GM23338 (cell line): ENCODE results near the gene DACH1. TPM values are rescaled to one million over a fixed set of nuclear protein-coding genes. Genes with fewer than 3 reads are reported as not detected.

ENCODE experiments used
- ATAC-seq: fragments of 200-7000 bp; cut with Tn5 transposase; 3 replicates; pipeline ENCODE4 v1.9.1; 2020
- DNase-seq: peaks from one replicate; pipeline ENCODE4 v3.0.0-alpha.2; 2015; ENCODE audit warnings: low spot score
- H2AFZ ChIP-seq: fragments of 200-600 bp; sonication (generic); 2 replicates; pipeline ENCODE4 v1.8.0; 2016; ENCODE audit warnings: antibody characterized with exemption, mild to moderate bottlenecking, moderate library complexity
- H3F3A ChIP-seq: fragments of 200-600 bp; sonication (generic); replicated peaks from 2 replicates; pipeline ENCODE4 v1.8.0; 2017; ENCODE audit warnings: antibody characterized with exemption, mixed run types, low read depth
- H3K27ac ChIP-seq: fragments of 200-600 bp; sonication (generic); 2 replicates; pipeline ENCODE4 v1.6.1; 2016; ENCODE audit warnings: low read depth
- H3K27me3 ChIP-seq: fragments of 200-600 bp; sonication (generic); 2 replicates; pipeline ENCODE4 v1.8.0; 2016; ENCODE audit warnings: mild to moderate bottlenecking, mixed run types, moderate library complexity; ENCODE audit not compliant: insufficient read depth
- H3K36me3 ChIP-seq: fragments of 200-600 bp; sonication (generic); 2 replicates; pipeline ENCODE4 v1.8.0; 2016; ENCODE audit warnings: mild to moderate bottlenecking; ENCODE audit not compliant: insufficient read depth
- H3K4me1 ChIP-seq: fragments of 200-600 bp; sonication (generic); 2 replicates; pipeline ENCODE4 v1.8.0; 2016; ENCODE audit warnings: mild to moderate bottlenecking, moderate library complexity; ENCODE audit not compliant: insufficient read depth
- H3K4me2 ChIP-seq: fragments of 200-600 bp; sonication (generic); 2 replicates; pipeline ENCODE4 v1.7.1; 2017; ENCODE audit warnings: mixed run types
- H3K4me3 ChIP-seq: fragments of 200-600 bp; sonication (generic); 2 replicates; pipeline ENCODE4 v1.6.1; 2016; ENCODE audit warnings: mixed run types
- H3K79me2 ChIP-seq: fragments of 200-600 bp; sonication (generic); replicated peaks from 2 replicates; pipeline ENCODE4 v1.8.0; 2017; ENCODE audit warnings: mild to moderate bottlenecking; ENCODE audit not compliant: insufficient read depth
- H3K9me2 ChIP-seq: fragments of 200-600 bp; sonication (generic); 2 replicates; pipeline ENCODE4 v1.8.0; 2017; ENCODE audit not compliant: insufficient read depth
- H4K20me1 ChIP-seq: fragments of 200-600 bp; sonication (generic); replicated peaks from 2 replicates; pipeline ENCODE4 v1.8.0; 2017; ENCODE audit warnings: mild to moderate bottlenecking; ENCODE audit not compliant: insufficient read depth
- H3K27ac Mint-ChIP-seq: 2 replicates; pipeline ENCODE4 v1.8.0; 2020; ENCODE audit warnings: inconsistent platforms, mild to moderate bottlenecking, moderate library complexity, mixed read lengths
- H3K27me3 Mint-ChIP-seq: 3 replicates; pipeline ENCODE4 v1.8.0; 2022; ENCODE audit warnings: low read depth, mild to moderate bottlenecking, moderate library complexity, mixed read lengths, inconsistent platforms; ENCODE audit not compliant: insufficient read depth, poor library complexity
- H3K36me3 Mint-ChIP-seq: 3 replicates; pipeline ENCODE4 v1.8.0; 2021; ENCODE audit warnings: low read depth, mild to moderate bottlenecking, inconsistent platforms, moderate library complexity, mixed read lengths
- H3K4me1 Mint-ChIP-seq: 3 replicates; pipeline ENCODE4 v1.8.0; 2020; ENCODE audit warnings: mild to moderate bottlenecking, inconsistent platforms, mixed read lengths
- H3K4me3 Mint-ChIP-seq: 3 replicates; pipeline ENCODE4 v1.8.0; 2021; ENCODE audit warnings: moderate library complexity, mild to moderate bottlenecking, inconsistent platforms, mixed read lengths
- H3K9me3 Mint-ChIP-seq: 3 replicates; pipeline ENCODE4 v1.8.0; 2020; ENCODE audit warnings: moderate library complexity, mild to moderate bottlenecking, inconsistent platforms, mixed read lengths
- CREB1 ChIP-seq: fragments of 250-450 bp; sonication (Bioruptor Pico); IDR thresholded peaks from 2 replicates; pipeline ENCODE4 v1.5.0; 2020; ENCODE audit warnings: low read depth, mild to moderate bottlenecking, moderate library complexity
- EZH2 ChIP-seq: fragments of 200-600 bp; sonication (generic); IDR thresholded peaks from one replicate; pipeline ENCODE4 v1.8.0; 2017; ENCODE audit warnings: antibody characterized with exemption, mild to moderate bottlenecking, low read depth; ENCODE audit not compliant: unreplicated experiment
- EZH2phosphoT487 ChIP-seq: fragments of 200-600 bp; sonication (generic); IDR thresholded peaks from one replicate; pipeline ENCODE4 v1.8.1; 2018; ENCODE audit warnings: antibody characterized with exemption; ENCODE audit not compliant: unreplicated experiment
- JUNB ChIP-seq: IDR thresholded peaks from one replicate; pipeline ENCODE4 v1.6.1; 2016; ENCODE audit warnings: antibody characterized with exemption; ENCODE audit not compliant: unreplicated experiment
- NANOG ChIP-seq: IDR thresholded peaks from 2 replicates; pipeline ENCODE4 v1.6.1; 2016; ENCODE audit warnings: antibody characterized with exemption, borderline replicate concordance
- POLR2AphosphoS5 ChIP-seq: IDR thresholded peaks from 2 replicates; pipeline ENCODE4 v1.6.1; 2016; ENCODE audit warnings: antibody characterized with exemption, low read depth
- STAT1 ChIP-seq: IDR thresholded peaks from one replicate; pipeline ENCODE4 v1.6.1; 2016; ENCODE audit warnings: antibody characterized with exemption; ENCODE audit not compliant: unreplicated experiment
- ZNF114 ChIP-seq: fragments of 250-450 bp; sonication (Bioruptor Pico); IDR thresholded peaks from 2 replicates; pipeline ENCODE4 v1.5.0; 2020; ENCODE audit warnings: mild to moderate bottlenecking, moderate library complexity
- ZNF331 ChIP-seq: fragments of 250-450 bp; sonication (Bioruptor Pico); IDR thresholded peaks from 2 replicates; pipeline ENCODE4 v1.5.0; 2020; ENCODE audit warnings: low read depth, mild to moderate bottlenecking, moderate library complexity
- ZNF462 ChIP-seq: fragments of 250-450 bp; sonication (Bioruptor Pico); IDR thresholded peaks from 2 replicates; pipeline ENCODE4 v1.5.0; 2020; ENCODE audit warnings: mild to moderate bottlenecking, moderate library complexity
- polyA plus RNA-seq: library from polyadenylated mRNA; unstranded; fragments of >200 nt; fragmentation: Nextera tagmentation; extraction: Ambion mirVana; gene quantifications from 2 replicates; pipeline ENCODE4 v1.2.1, GENCODE V29; 2016
- total RNA-seq: library from RNA; depleted of rRNA; stranded (reverse); fragments of >200 nt; shearing (Covaris generic); gene quantifications from 2 replicates; pipeline ENCODE4 v1.2.3, GENCODE V29; 2014
- TF ChIP-seq, protein P1 (sequence below), 2 experiments: fragments of 200-600 bp in 1 of 2; sonication (generic) in 1 of 2; conservative IDR thresholded peaks; 2 replicates each; pipeline versions ENCODE4 v1.5.1 to v1.6.1; 2016 to 2017; ENCODE audit warnings: antibody characterized with exemption in 2 of 2, low read depth in 2 of 2, mild to moderate bottlenecking in 2 of 2, moderate library complexity in 1 of 2
- TF ChIP-seq, protein P2 (sequence below): IDR thresholded peaks from one replicate; pipeline ENCODE4 v1.6.1; 2018; ENCODE audit warnings: antibody characterized with exemption; ENCODE audit not compliant: unreplicated experiment
- TF ChIP-seq, protein P3 (sequence below): IDR thresholded peaks from 2 replicates; pipeline ENCODE4 v1.6.1; 2016; ENCODE audit warnings: antibody characterized with exemption

DACH1 gene
- total and polyA plus RNA-seq, 2 experiments from 2014 or later: 0.45 to 0.57 TPM

GRCh38 chr13:71576571-71576970 lies 290.4 kb downstream of the DACH1 start:
- Mint-ChIP-seq H3K36me3 (no peaks in the 10 kb centered on the region), H3K27ac (no peak overlapping the region), H3K27me3 (no peaks in the 10 kb centered on the region), H3K4me3 (no peak overlapping the region), H3K9me3 (no peaks in the 10 kb centered on the region), H3K4me1 (no peaks in the 10 kb centered on the region)
- Histone ChIP-seq H3K79me2 (no peaks in the 10 kb centered on the region), H3K36me3 (no peaks in the 10 kb centered on the region), H3K4me3 (no peak overlapping the region), H3K27ac (no peak overlapping the region), H2AFZ (no peak overlapping the region), H3K27me3 (no peaks in the 10 kb centered on the region), H3F3A (no peaks in the 10 kb centered on the region), H3K9me2 (no peaks in the 10 kb centered on the region), H3K4me2 (no peak overlapping the region), H3K4me1 (no peaks in the 10 kb centered on the region), H4K20me1 (no peaks in the 10 kb centered on the region)
- ATAC-seq: no peak
- TF ChIP-seq NANOG (no peak), CREB1 (CRISPR knock-in tag) (no peak), ZNF462 (CRISPR knock-in tag) (no peak), ZNF114 (no peak), ZNF331 (CRISPR knock-in tag) (no peak), JUNB (no peak), STAT1 (no peak), EZH2phosphoT487 (no peak), EZH2 (no peak), POLR2AphosphoS5 (no peak)
- TF ChIP-seq, protein P1, sequence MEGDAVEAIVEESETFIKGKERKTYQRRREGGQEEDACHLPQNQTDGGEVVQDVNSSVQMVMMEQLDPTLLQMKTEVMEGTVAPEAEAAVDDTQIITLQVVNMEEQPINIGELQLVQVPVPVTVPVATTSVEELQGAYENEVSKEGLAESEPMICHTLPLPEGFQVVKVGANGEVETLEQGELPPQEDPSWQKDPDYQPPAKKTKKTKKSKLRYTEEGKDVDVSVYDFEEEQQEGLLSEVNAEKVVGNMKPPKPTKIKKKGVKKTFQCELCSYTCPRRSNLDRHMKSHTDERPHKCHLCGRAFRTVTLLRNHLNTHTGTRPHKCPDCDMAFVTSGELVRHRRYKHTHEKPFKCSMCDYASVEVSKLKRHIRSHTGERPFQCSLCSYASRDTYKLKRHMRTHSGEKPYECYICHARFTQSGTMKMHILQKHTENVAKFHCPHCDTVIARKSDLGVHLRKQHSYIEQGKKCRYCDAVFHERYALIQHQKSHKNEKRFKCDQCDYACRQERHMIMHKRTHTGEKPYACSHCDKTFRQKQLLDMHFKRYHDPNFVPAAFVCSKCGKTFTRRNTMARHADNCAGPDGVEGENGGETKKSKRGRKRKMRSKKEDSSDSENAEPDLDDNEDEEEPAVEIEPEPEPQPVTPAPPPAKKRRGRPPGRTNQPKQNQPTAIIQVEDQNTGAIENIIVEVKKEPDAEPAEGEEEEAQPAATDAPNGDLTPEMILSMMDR (conservative IDR thresholded peaks at IDR 0.05; ENCODE audit: low read depth in 2 of 2): no peak
- TF ChIP-seq, protein P2, sequence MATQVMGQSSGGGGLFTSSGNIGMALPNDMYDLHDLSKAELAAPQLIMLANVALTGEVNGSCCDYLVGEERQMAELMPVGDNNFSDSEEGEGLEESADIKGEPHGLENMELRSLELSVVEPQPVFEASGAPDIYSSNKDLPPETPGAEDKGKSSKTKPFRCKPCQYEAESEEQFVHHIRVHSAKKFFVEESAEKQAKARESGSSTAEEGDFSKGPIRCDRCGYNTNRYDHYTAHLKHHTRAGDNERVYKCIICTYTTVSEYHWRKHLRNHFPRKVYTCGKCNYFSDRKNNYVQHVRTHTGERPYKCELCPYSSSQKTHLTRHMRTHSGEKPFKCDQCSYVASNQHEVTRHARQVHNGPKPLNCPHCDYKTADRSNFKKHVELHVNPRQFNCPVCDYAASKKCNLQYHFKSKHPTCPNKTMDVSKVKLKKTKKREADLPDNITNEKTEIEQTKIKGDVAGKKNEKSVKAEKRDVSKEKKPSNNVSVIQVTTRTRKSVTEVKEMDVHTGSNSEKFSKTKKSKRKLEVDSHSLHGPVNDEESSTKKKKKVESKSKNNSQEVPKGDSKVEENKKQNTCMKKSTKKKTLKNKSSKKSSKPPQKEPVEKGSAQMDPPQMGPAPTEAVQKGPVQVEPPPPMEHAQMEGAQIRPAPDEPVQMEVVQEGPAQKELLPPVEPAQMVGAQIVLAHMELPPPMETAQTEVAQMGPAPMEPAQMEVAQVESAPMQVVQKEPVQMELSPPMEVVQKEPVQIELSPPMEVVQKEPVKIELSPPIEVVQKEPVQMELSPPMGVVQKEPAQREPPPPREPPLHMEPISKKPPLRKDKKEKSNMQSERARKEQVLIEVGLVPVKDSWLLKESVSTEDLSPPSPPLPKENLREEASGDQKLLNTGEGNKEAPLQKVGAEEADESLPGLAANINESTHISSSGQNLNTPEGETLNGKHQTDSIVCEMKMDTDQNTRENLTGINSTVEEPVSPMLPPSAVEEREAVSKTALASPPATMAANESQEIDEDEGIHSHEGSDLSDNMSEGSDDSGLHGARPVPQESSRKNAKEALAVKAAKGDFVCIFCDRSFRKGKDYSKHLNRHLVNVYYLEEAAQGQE: no peak
- TF ChIP-seq, protein P3, sequence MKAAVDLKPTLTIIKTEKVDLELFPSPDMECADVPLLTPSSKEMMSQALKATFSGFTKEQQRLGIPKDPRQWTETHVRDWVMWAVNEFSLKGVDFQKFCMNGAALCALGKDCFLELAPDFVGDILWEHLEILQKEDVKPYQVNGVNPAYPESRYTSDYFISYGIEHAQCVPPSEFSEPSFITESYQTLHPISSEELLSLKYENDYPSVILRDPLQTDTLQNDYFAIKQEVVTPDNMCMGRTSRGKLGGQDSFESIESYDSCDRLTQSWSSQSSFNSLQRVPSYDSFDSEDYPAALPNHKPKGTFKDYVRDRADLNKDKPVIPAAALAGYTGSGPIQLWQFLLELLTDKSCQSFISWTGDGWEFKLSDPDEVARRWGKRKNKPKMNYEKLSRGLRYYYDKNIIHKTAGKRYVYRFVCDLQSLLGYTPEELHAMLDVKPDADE: no peak
- no peak for DNase-seq
